Upper lobe of left lung (tissue), 6 donors: ENCODE data around the gene MAST3. TPM values are rescaled to one million over a fixed set of nuclear protein-coding genes. Genes with fewer than 3 reads are reported as not detected.

ENCODE experiments used
- ATAC-seq, 2 donors: fragments of 200-7000 bp; cut with Tn5 transposase; one replicate each; pipeline ENCODE4 v1.9.1; 2022; ENCODE audit warnings: mild to moderate bottlenecking in 2 of 2, moderate library complexity in 2 of 2; ENCODE audit not compliant: low FRiP score in 2 of 2
- DNase-seq, 2 donors: peaks; one replicate each; pipeline ENCODE4 v3.0.0-alpha.2; 2019 to 2020
- H3K27ac ChIP-seq, 4 donors: fragments of 200-600 bp; sonication (generic); one replicate each; pipeline ENCODE4 v1.5.1; 2016 to 2019
- H3K27me3 ChIP-seq, 4 donors: fragments of 200-600 bp; sonication (generic); one replicate each; pipeline ENCODE4 v1.5.1; 2017 to 2019
- H3K36me3 ChIP-seq, 4 donors: fragments of 200-600 bp; sonication (generic); one replicate each; pipeline ENCODE4 v1.5.1; 2016 to 2019
- H3K4me1 ChIP-seq, 4 donors: fragments of 200-600 bp; sonication (generic); one replicate each; pipeline ENCODE4 v1.5.1; 2018 to 2019
- H3K4me3 ChIP-seq, 4 donors: fragments of 200-600 bp; sonication (generic); one replicate each; pipeline ENCODE4 v1.5.1; 2017 to 2019; ENCODE audit warnings: mild to moderate bottlenecking in 2 of 4, moderate library complexity in 1 of 4
- H3K9me3 ChIP-seq, 4 donors: fragments of 200-600 bp; sonication (generic); one replicate each; pipeline ENCODE4 v1.5.1; 2018 to 2019
- CTCF ChIP-seq, 6 experiments: fragments of 450-650 bp in 4 of 6; fragments of 200-600 bp in 2 of 6; sonication (generic) in 2 of 6; IDR thresholded peaks; one replicate each; pipeline ENCODE4 v1.5.1; 2016 to 2019; ENCODE audit warnings: antibody characterized with exemption in 6 of 6
- EP300 ChIP-seq, 4 donors: sonication (generic); formaldehyde crosslinking; IDR thresholded peaks; one replicate each; pipeline ENCODE4 v1.5.1; 2017; ENCODE audit warnings: antibody characterized with exemption in 4 of 4, control low read depth in 2 of 4
- POLR2A ChIP-seq, 4 donors: fragments of 450-650 bp; IDR thresholded peaks; one replicate each; pipeline ENCODE4 v1.5.1; 2016 to 2017; ENCODE audit warnings: antibody characterized with exemption in 4 of 4, mild to moderate bottlenecking in 2 of 4
- POLR2AphosphoS5 ChIP-seq, 2 donors: sonication (generic); formaldehyde crosslinking; IDR thresholded peaks; one replicate each; pipeline ENCODE4 v1.5.1; 2017; ENCODE audit warnings: antibody characterized with exemption in 2 of 2
- WGBS, 2 donors: methylation state at CpG; one replicate each; pipeline ENCODE4 v1.1.5; 2017 to 2018; 5-methylcytosine and 5-hydroxymethylcytosine counted together
- total RNA-seq, 6 donors: library from RNA; depleted of rRNA in 4 of 6; stranded (reverse); fragments of >200 nt in 4 of 6; gene quantifications; one replicate each; pipeline versions ENCODE4 v1.1.0 to v1.2.1, GENCODE V29; 2016 to 2021
- donor health status: DM: no; HTN: no; CAD: no; lungs with moderate emphysema.
- donor health status: DM: no; HTN: yes; CAD: no; lungs with severe emphysema.

MAST3 gene
- total RNA-seq, 6 donors from 2014 or later: 9.3 to 67.1 (median 27.5) TPM

- no peak overlapping the region for H3K27ac ChIP-seq
- DNase-seq (no peak), ATAC-seq (no peak)
- H3K4me3 ChIP-seq: no peak overlapping the region
- peaks cover 16 to 26% (median 19%) of the 10 kb centered on the region in 4 donors for H3K4me1 ChIP-seq
- TF ChIP-seq POLR2A (IDR thresholded peaks at IDR 0.05) (no peak), POLR2AphosphoS5 (IDR thresholded peaks at IDR 0.05) (no peak), EP300 (IDR thresholded peaks at IDR 0.05) (no peak), CTCF (IDR thresholded peaks at IDR 0.05) (no peak)
- 94 to 97% methylated on average over 5 of the region's 5 CpGs for WGBS, 2 donors
- no peaks in the 10 kb centered on the region for H3K9me3 ChIP-seq
- H3K27me3 ChIP-seq: no peaks in the 10 kb centered on the region
- peaks cover 0 to 37% (median 23%) of the 10 kb centered on the region in 4 donors for H3K36me3 ChIP-seq
Observed at GRCh38 chr19:18121166-18121565, 23.6 kb downstream of the MAST3 start.

DNA sequence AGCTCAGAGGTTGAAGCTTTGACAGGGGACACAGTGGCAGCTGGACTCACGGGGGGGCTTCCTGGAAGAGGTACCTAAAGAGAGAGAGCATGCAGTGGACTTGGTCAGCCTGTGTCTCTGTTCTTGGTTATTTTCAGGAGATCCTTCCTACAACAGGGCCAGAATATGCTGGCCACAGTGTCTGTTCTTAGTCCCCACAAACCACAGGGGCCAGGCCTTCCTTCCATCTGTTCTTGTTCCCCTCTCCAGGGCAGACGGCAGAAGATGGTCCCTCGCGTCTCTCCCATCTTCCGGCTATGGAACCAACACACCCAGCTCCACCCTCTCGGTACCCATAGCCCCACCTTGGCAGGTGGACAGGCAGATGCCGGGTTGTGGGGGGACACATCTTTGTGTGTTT, 24.8 kb downstream of the MAST3 start:
- TF ChIP-seq CTCF (IDR thresholded peaks at IDR 0.05) (no peak), POLR2AphosphoS5 (IDR thresholded peaks at IDR 0.05) (no peak), EP300 (IDR thresholded peaks at IDR 0.05) (no peak), POLR2A (IDR thresholded peaks at IDR 0.05) (no peak)
- DNase-seq (no peak), ATAC-seq (no peak)
- H3K4me3 ChIP-seq: no peak overlapping the region
- no peaks in the 10 kb centered on the region for H3K27me3 ChIP-seq
- peaks cover 0 to 38% (median 23%) of the 10 kb centered on the region in 4 donors for H3K36me3 ChIP-seq
- H3K4me1 ChIP-seq: peaks cover 12 to 20% (median 13%) of the 10 kb centered on the region in 4 donors
- no peaks in the 10 kb centered on the region for H3K9me3 ChIP-seq
- H3K27ac ChIP-seq: no peak overlapping the region
- WGBS, 2 donors: 82 to 93% methylated on average over 7 of the region's 7 CpGs

DNA sequence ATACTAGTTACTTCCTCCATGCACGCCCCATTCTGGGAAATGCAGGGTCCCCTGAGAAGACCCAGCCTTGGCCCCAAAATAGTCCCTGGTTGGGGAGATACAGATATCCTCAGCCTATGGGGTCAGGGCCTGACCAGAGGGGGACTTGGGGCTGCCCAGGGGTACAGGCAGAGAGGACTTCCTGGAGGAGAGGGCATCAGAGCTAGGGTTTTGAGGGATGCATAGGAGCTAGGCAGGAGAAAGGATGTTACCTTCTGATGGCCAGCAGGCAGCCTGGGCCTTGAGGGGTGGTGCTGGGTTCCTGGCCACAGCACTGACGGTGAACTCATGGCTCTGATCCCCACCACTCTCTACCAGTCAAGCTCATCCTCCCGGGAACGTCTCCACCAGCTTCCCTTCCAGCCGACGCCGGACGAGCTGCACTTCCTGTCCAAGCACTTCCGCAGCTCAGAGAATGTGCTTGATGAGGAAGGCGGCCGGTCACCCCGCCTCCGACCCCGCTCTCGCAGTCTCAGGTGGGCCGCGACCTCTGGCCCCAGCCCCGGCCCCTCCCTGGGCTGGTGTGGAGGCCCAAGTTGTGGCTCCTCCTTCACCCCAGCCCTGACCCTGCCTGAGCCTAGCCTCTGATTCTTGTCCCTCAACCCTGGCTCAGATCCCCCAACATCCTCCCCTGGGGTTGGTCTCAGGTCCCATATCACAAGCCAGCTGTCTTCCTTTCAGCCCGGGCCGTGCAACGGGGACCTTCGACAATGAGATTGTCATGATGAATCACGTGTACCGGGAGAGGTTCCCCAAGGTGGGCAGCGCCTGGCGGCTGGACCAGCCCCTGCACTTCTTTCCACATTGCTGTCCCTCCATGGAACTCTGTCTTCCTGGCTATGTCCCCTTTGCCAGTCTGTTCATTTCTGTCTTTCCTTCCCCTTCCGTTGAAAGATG, 25.6 kb downstream of the MAST3 start:
- Histone ChIP-seq H3K4me1 (peaks cover 10 to 13% (median 11%) of the 10 kb centered on the region in 4 donors), H3K36me3 (peaks cover 0 to 42% (median 26%) of the 10 kb centered on the region in 4 donors), H3K27ac (peak overlapping the region in 2 of 4 donors; percentile 11 to 26), H3K9me3 (no peaks in the 10 kb centered on the region), H3K4me3 (no peak overlapping the region), H3K27me3 (no peaks in the 10 kb centered on the region)
- WGBS, 2 donors: 68 to 69% methylated on average over 26 to 27 of the region's 27 CpGs
- TF ChIP-seq POLR2AphosphoS5 (IDR thresholded peaks at IDR 0.05) (no peak), EP300 (IDR thresholded peaks at IDR 0.05) (no peak), CTCF (IDR thresholded peaks at IDR 0.05) (no peak), POLR2A (IDR thresholded peaks at IDR 0.05) (no peak)
- DNase-seq (no peak), ATAC-seq (no peak)

GRCh38 chr19:18123819-18124218, 26.2 kb downstream of the MAST3 start:
- no peak overlapping the region for H3K27ac ChIP-seq
- peaks cover 0 to 49% (median 31%) of the 10 kb centered on the region in 4 donors for H3K36me3 ChIP-seq
- TF ChIP-seq CTCF (IDR thresholded peaks at IDR 0.05) (no peak), EP300 (IDR thresholded peaks at IDR 0.05) (no peak), POLR2AphosphoS5 (IDR thresholded peaks at IDR 0.05) (no peak), POLR2A (IDR thresholded peaks at IDR 0.05) (no peak)
- ATAC-seq (no peak), DNase-seq (no peak)
- H3K4me3 ChIP-seq: no peak overlapping the region
- no peaks in the 10 kb centered on the region for H3K9me3 ChIP-seq
- peaks cover 3 to 6% (median 5%) of the 10 kb centered on the region in 4 donors for H3K4me1 ChIP-seq
- WGBS, 2 donors: 78 to 93% methylated on average over 25 to 26 of the region's 26 CpGs
- H3K27me3 ChIP-seq: no peaks in the 10 kb centered on the region
